ENCODE results near the gene AUNIP. TPM values are rescaled to one million over a fixed set of nuclear protein-coding genes. Genes with fewer than 3 reads are reported as not detected.

The AUNIP gene
- total and polyA plus RNA-seq, 2 experiments from 2014 or later: 2.2 to 2.3 TPM

GRCh38 chr1:25906644-25907300, 47.5 kb upstream of the AUNIP start:
- H3K9me2 ChIP-seq (ENCODE audit: insufficient read depth): no peaks in the 10 kb centered on the region
- H4K20me1 ChIP-seq (ENCODE audit: insufficient read depth): no peaks in the 10 kb centered on the region
- H3K27me3 ChIP-seq (replicated peaks; ENCODE audit: insufficient read depth): no peaks in the 10 kb centered on the region
- WGBS, 2 experiments (ENCODE audit: low coverage in 1 of 2, low lambda C conversion rate in 2 of 2, missing lambda C conversion rate in 2 of 2): 21 to 30% methylated on average over 19 to 34 of the region's 34 CpGs
- peak overlapping the region; percentile 87 for H3K4me3 ChIP-seq
- DNase-seq: no peak
- H3K27ac ChIP-seq: no peak overlapping the region
- peaks cover 30% of the 10 kb centered on the region for H3K79me2 ChIP-seq (ENCODE audit: insufficient read depth)
- H2AFZ ChIP-seq: peak overlapping the region; percentile 94
- no peak overlapping the region for H3K9ac ChIP-seq
- no peaks in the 10 kb centered on the region for H3K9me3 ChIP-seq (ENCODE audit: low read depth)
- H3K4me2 ChIP-seq (ENCODE audit: unreplicated experiment): peak overlapping the region; percentile 77
- TF ChIP-seq EZH2phosphoT487 (IDR thresholded peaks at IDR 0.05; ENCODE audit: insufficient read depth, low read depth) (no peak), EZH2 (IDR thresholded peaks at IDR 0.05; ENCODE audit: insufficient read depth, poor library complexity, severe bottlenecking) (no peak)
- in situ Hi-C loops (cut with MboI): no loop called here
- H3F3A ChIP-seq (ENCODE audit: insufficient read depth): peaks cover 39% of the 10 kb centered on the region
- H3K36me3 ChIP-seq (ENCODE audit: low read depth): no peaks in the 10 kb centered on the region
- H3K4me1 ChIP-seq (ENCODE audit: insufficient read depth): peaks cover 14% of the 10 kb centered on the region

- Histone ChIP-seq H3K4me3 (peak within 1 kb of the TSS; percentile 87), H3K27me3 (replicated peaks; ENCODE audit: insufficient read depth) (no peaks in the 10 kb centered on the region), H4K20me1 (ENCODE audit: insufficient read depth) (no peaks in the 10 kb centered on the region), H3K4me2 (ENCODE audit: unreplicated experiment) (peak within 1 kb of the TSS; percentile 93), H2AFZ (peak within 1 kb of the TSS; percentile 94), H3F3A (ENCODE audit: insufficient read depth) (peaks cover 37% of the 10 kb centered on the region), H3K4me1 (ENCODE audit: insufficient read depth) (peaks cover 12% of the 10 kb centered on the region), H3K9ac (peak within 1 kb of the TSS; percentile 88), H3K9me3 (ENCODE audit: low read depth) (no peaks in the 10 kb centered on the region), H3K36me3 (ENCODE audit: low read depth) (0 out of 2 replicates have a peak, but pooled peaks cover 5% of the 10 kb centered on the region), H3K79me2 (ENCODE audit: insufficient read depth) (peaks cover 37% of the 10 kb centered on the region), H3K27ac (peak within 1 kb of the TSS; percentile 89), H3K9me2 (ENCODE audit: insufficient read depth) (no peaks in the 10 kb centered on the region)
- 1 to 3% methylated on average over 28 to 85 of the region's 102 CpGs for WGBS, 2 experiments (ENCODE audit: low coverage in 1 of 2, low lambda C conversion rate in 2 of 2, missing lambda C conversion rate in 2 of 2)
- in situ Hi-C loops (cut with MboI): no loop called here
- TF ChIP-seq EZH2phosphoT487 (IDR thresholded peaks at IDR 0.05; ENCODE audit: insufficient read depth, low read depth) (no peak), EZH2 (IDR thresholded peaks at IDR 0.05; ENCODE audit: insufficient read depth, poor library complexity, severe bottlenecking) (no peak)
- peak; percentile 92 for DNase-seq
These were observed 46.7 kb upstream of the AUNIP start, which contains the start of gene STMN1 for GRCh38 chr1:25905680-25906643. STMN1 (minus strand) TSS chr1:25906419; CDS start chr1:25904676, 1,743 bp downstream.

GRCh38 chr1:25904943-25905679, 45.9 kb upstream of the AUNIP start:
- H3K4me3 ChIP-seq: peak overlapping the region; percentile 87
- H3K9me3 ChIP-seq (ENCODE audit: low read depth): no peaks in the 10 kb centered on the region
- 0% methylated on average over 18 to 34 of the region's 34 CpGs for WGBS, 2 experiments (ENCODE audit: low coverage in 1 of 2, low lambda C conversion rate in 2 of 2, missing lambda C conversion rate in 2 of 2)
- no peaks in the 10 kb centered on the region for H4K20me1 ChIP-seq (ENCODE audit: insufficient read depth)
- peak; percentile 96 for DNase-seq
- H2AFZ ChIP-seq: peak overlapping the region; percentile 94
- H3K4me2 ChIP-seq (ENCODE audit: unreplicated experiment): peak overlapping the region; percentile 93
- peaks cover 37% of the 10 kb centered on the region for H3F3A ChIP-seq (ENCODE audit: insufficient read depth)
- peaks cover 12% of the 10 kb centered on the region for H3K4me1 ChIP-seq (ENCODE audit: insufficient read depth)
- no peaks in the 10 kb centered on the region for H3K9me2 ChIP-seq (ENCODE audit: insufficient read depth)
- H3K79me2 ChIP-seq (ENCODE audit: insufficient read depth): peaks cover 46% of the 10 kb centered on the region
- H3K36me3 ChIP-seq (ENCODE audit: low read depth): peaks cover 5% of the 10 kb centered on the region; the same call in 1 of the 2 replicates
- peak overlapping the region; percentile 89 for H3K27ac ChIP-seq
- H3K9ac ChIP-seq: peak overlapping the region; percentile 88
- TF ChIP-seq EZH2 (IDR thresholded peaks at IDR 0.05; ENCODE audit: insufficient read depth, poor library complexity, severe bottlenecking) (no peak), EZH2phosphoT487 (IDR thresholded peaks at IDR 0.05; ENCODE audit: insufficient read depth, low read depth) (no peak)
- no peaks in the 10 kb centered on the region for H3K27me3 ChIP-seq (replicated peaks; ENCODE audit: insufficient read depth)
- in situ Hi-C loops (cut with MboI): no loop called here

GRCh38 chr1:25903986-25904385, 44.7 kb upstream of the AUNIP start:
- DNase-seq: no peak
- Histone ChIP-seq H3F3A (ENCODE audit: insufficient read depth) (peaks cover 37% of the 10 kb centered on the region), H3K4me1 (ENCODE audit: insufficient read depth) (peaks cover 12% of the 10 kb centered on the region), H2AFZ (peak overlapping the region; percentile 94), H3K9me3 (ENCODE audit: low read depth) (no peaks in the 10 kb centered on the region), H3K9ac (peak overlapping the region; percentile 88), H3K27me3 (replicated peaks; ENCODE audit: insufficient read depth) (no peaks in the 10 kb centered on the region), H3K27ac (no peak overlapping the region), H3K79me2 (ENCODE audit: insufficient read depth) (peaks cover 56% of the 10 kb centered on the region), H3K4me3 (peak overlapping the region; percentile 87), H3K9me2 (ENCODE audit: insufficient read depth) (no peaks in the 10 kb centered on the region), H3K4me2 (ENCODE audit: unreplicated experiment) (peak overlapping the region; percentile 93), H3K36me3 (ENCODE audit: low read depth) (peaks cover 5% of the 10 kb centered on the region; the same call in 1 of the 2 replicates), H4K20me1 (ENCODE audit: insufficient read depth) (no peaks in the 10 kb centered on the region)
- no peak for TF ChIP-seq EZH2 (IDR thresholded peaks at IDR 0.05; ENCODE audit: insufficient read depth, poor library complexity, severe bottlenecking)
- no peak for TF ChIP-seq EZH2phosphoT487 (IDR thresholded peaks at IDR 0.05; ENCODE audit: insufficient read depth, low read depth)
- WGBS, 2 experiments (ENCODE audit: low coverage in 1 of 2, low lambda C conversion rate in 2 of 2, missing lambda C conversion rate in 2 of 2): 56 to 58% methylated on average over 3 of the region's 3 CpGs
- in situ Hi-C loops (cut with MboI): no loop called here

All from GM23248 (cell line).